ENCODE data around the gene NRF1. TPM values are rescaled to one million over a fixed set of nuclear protein-coding genes. Genes with fewer than 3 reads are reported as not detected.
A peak's percentile ranks its signal among the peaks of the same experiment; 100 is the strongest.

Gene NRF1
- total and polyA plus RNA-seq, 10 of the 15 experiments (the other 5 are each of a cell fraction or from before 2014, with no cell fraction given) = 3.5 to 23.1 (median 13.5) TPM

DNA sequence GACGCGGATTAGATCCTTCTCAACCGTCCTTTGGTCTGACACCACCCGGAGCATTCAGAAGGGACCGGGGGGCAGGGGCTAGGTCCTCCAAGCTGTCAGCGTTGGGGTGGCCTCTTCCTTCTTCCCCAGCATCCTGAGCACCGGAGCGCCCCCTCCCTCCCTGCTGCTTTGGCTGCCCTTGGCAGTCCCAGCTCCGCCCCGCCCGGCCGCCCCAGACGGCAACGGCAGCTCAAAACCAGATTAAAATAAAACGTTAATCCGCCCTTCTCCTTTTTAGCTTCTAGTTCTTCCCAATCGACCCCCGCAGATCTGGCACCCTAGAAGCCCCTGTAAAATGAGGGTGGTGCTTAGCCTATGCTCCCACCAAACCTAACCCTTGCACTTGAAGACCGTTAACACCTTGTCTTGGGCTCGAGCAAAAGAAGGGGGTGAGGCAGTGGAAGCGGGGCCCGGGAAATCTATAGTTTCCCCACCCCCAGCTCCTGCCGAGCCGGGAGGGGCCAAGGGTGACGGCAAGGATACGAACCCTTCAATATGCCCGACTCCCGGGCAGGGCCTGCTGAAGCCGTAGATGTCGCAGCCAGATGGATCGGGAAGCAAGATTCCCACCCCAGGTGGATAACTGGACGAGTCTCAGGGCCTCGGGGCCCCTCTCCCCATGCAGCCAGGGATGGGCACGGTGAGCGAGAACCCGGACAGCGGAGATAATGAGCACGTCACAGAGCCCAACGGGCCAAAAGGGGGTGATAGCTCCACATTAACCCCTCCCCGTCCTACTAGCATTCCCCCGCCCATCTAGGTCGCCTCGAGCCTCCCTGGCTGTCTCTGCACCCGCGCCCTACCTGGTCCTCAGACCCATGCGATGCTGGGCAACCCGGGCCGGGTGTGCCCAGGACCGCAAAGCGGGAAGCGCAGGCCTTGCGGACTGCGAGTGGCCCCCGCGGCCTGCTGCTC lies 169.7 kb downstream of the NRF1 start:
- intact Hi-C loops (cut with micrococcal nuclease; ENCODE audit: unreplicated experiment) = no loop called here
- CTCF ChIA-PET = interaction anchor here (1.0 kb wide), 1 partner anchor 113 kb away, joined by 3 read pairs; no protein-coding TSS in a partner anchor
- H3K79me2 ChIP-seq (ENCODE audit: control insufficient read depth, insufficient read depth, low read length) = no peaks in the 10 kb centered on the region
- no peaks in the 10 kb centered on the region; the same call in 2 of the 3 replicates for H3K9me3 ChIP-seq (replicated peaks; ENCODE audit: control insufficient read depth, insufficient read depth, low read length)
- FAIRE-seq = no peak
- no peaks in the 10 kb centered on the region for H4K20me1 ChIP-seq (ENCODE audit: control insufficient read depth, insufficient read depth)
- H3K4me2 ChIP-seq (ENCODE audit: control insufficient read depth, insufficient read depth) = peak overlapping the region; percentile 90
- peak; percentile 1; the same call in 2 of the 3 replicates for ATAC-seq
- BruUV-seq (replicated peaks) = no TSS peak
- DNase-seq (ENCODE audit: low read depth, low spot score) = no peak
- H3K27me3 ChIP-seq (replicated peaks in 1 of 2; ENCODE audit: control insufficient read depth in 2 of 2, insufficient read depth in 2 of 2, low read length in 1 of 2) = peaks cover 29 to 32% of the 10 kb centered on the region in 2 experiments
- SMC1A ChIA-PET (ENCODE audit: uncharacterized antibody, unreplicated experiment) = no interaction called here
- no peaks in the 10 kb centered on the region for H3K36me3 ChIP-seq (ENCODE audit: control insufficient read depth in 2 of 2, insufficient read depth in 2 of 2, low read length in 1 of 2)
- no peak overlapping the region for H3K9ac ChIP-seq (ENCODE audit: control insufficient read depth, insufficient read depth, low read length)
- peak overlapping the region; percentile 74; the same call in 1 of the 2 replicates for H3K4me3 ChIP-seq
- RAD21 ChIA-PET (ENCODE audit: unreplicated experiment) = no interaction called here
- POLR2A ChIA-PET = interaction anchor here (0.8 kb wide), 1 partner anchor 9 kb away, joined by 3 read pairs; no protein-coding TSS in a partner anchor
- no peak overlapping the region for H3K27ac ChIP-seq (ENCODE audit: control insufficient read depth, insufficient read depth)
- WGBS (ENCODE audit: insufficient coverage, insufficient replicate concordance, low lambda C conversion rate, missing lambda C conversion rate) = 5% methylated on average over 46 of the region's 55 CpGs
- in situ Hi-C loops (cut with MboI) = no loop called here
- H2AFZ ChIP-seq (ENCODE audit: control insufficient read depth, low read depth, low read length) = no peak overlapping the region
- TF ChIP-seq NR2C2 (IDR thresholded peaks at IDR 0.05; ENCODE audit: borderline replicate concordance, control insufficient read depth, insufficient read length, low read depth) = no peak
- TF ChIP-seq SUZ12 (IDR thresholded peaks at IDR 0.05; ENCODE audit: unreplicated experiment) = peak; percentile 82
- H3K4me1 ChIP-seq (ENCODE audit: control insufficient read depth, insufficient read depth, low read length) = peaks cover 21% of the 10 kb centered on the region

DNA sequence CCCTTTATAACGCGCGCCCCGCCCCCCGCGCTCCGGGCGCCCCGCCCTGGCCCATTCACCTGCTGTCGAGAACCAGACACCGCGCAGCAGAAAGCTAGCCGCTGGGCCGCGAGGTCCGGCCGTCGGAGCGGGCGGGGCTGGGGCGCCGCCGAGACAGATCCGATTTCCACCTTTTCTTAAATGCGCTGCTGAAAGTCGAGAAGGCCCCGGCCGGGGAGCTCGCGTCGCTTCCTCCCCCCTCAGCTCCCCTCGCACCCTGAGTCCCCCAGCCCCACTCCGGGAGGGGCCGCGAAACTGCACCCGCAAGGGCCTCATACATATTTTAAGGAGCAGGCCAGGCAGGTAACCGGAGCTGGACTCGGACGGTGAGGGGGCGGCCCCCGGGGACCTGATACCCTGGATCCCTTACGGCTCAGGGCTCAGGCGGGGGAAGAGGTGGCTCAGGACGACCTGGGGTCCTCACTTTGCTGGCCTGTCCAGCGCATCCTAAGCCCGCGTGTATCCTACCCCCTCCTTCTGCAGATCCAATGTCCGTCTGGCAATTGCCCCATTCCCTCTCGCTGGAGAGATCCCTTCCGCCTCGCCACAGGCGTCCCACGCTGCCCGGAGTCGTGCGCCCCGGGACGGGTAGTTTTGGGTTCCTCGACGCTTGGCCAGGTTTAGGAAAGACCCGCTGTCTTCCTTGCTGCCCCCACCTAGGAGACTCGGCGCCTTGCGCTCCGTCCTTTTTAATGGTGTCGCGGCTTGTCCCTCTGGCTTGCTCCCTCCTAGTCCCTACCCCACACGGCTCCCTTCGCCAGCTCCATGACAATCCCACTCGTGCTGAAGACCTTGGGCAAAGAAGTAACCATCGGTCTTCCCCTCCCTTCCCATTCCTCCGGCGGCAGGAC lies 170.7 kb downstream of the NRF1 start:
- CTCF ChIA-PET = no interaction called here

More for the DNA sequence above, 170.7 kb downstream of the NRF1 start:
- BruUV-seq (replicated peaks) = no TSS peak
- Histone ChIP-seq H2AFZ (ENCODE audit: control insufficient read depth, low read depth, low read length) (no peak overlapping the region), H3K4me2 (ENCODE audit: control insufficient read depth, insufficient read depth) (peak overlapping the region; percentile 90; the same call in 1 of the 2 replicates), H3K36me3 (ENCODE audit: control insufficient read depth in 2 of 2, insufficient read depth in 2 of 2, low read length in 1 of 2) (no peaks in the 10 kb centered on the region), H3K9ac (ENCODE audit: control insufficient read depth, insufficient read depth, low read length) (no peak overlapping the region), H3K4me1 (ENCODE audit: control insufficient read depth, insufficient read depth, low read length) (peaks cover 21% of the 10 kb centered on the region), H4K20me1 (ENCODE audit: control insufficient read depth, insufficient read depth) (no peaks in the 10 kb centered on the region), H3K4me3 (no peak overlapping the region), H3K27me3 (replicated peaks in 1 of 2; ENCODE audit: control insufficient read depth in 2 of 2, insufficient read depth in 2 of 2, low read length in 1 of 2) (peaks cover 30 to 34% of the 10 kb centered on the region in 2 experiments), H3K9me3 (replicated peaks; ENCODE audit: control insufficient read depth, insufficient read depth, low read length) (no peaks in the 10 kb centered on the region; the same call in 2 of the 3 replicates), H3K79me2 (ENCODE audit: control insufficient read depth, insufficient read depth, low read length) (no peaks in the 10 kb centered on the region), H3K27ac (ENCODE audit: control insufficient read depth, insufficient read depth) (no peak overlapping the region)
- ATAC-seq (no peak), FAIRE-seq (no peak), DNase-seq (ENCODE audit: low read depth, low spot score) (no peak)
- RAD21 ChIA-PET (ENCODE audit: unreplicated experiment) = no interaction called here
- in situ Hi-C loops (cut with MboI) = no loop called here
- 0 out of 2 replicates have a peak, but pooled peaks have one; percentile 90 for TF ChIP-seq EZH2 (IDR thresholded peaks at IDR 0.05; ENCODE audit: borderline replicate concordance, control insufficient read depth, low read depth, low read length)
- TF ChIP-seq MYC (IDR thresholded peaks at IDR 0.05; ENCODE audit: insufficient read depth, insufficient read length, insufficient replicate concordance, low read length, severe bottlenecking) = peak; percentile 26
- no peak for TF ChIP-seq SP1 (IDR thresholded peaks at IDR 0.05; ENCODE audit: low read depth, low read length)
- intact Hi-C loops (cut with micrococcal nuclease; ENCODE audit: unreplicated experiment) = no loop called here
- SMC1A ChIA-PET (ENCODE audit: uncharacterized antibody, unreplicated experiment) = no interaction called here
- POLR2A ChIA-PET = no interaction called here
- 7% methylated on average over 55 of the region's 73 CpGs for WGBS (ENCODE audit: insufficient coverage, insufficient replicate concordance, low lambda C conversion rate, missing lambda C conversion rate)
